Nephron progenitor cell (in vitro differentiated cells): Measurements from ENCODE around the gene HS3ST4.
"Not testable (repeated sequence)": the region's sequence is repeated elsewhere in the genome, so short reads cannot be mapped to it uniquely, and the experiment has no call there.

ENCODE experiments used
- DNase-seq: peaks from one replicate; pipeline ENCODE4 v3.0.0; 2021
- H3K27ac Mint-ChIP-seq: 2 replicates; pipeline ENCODE4 v1.8.0; 2021; ENCODE audit warnings: mild to moderate bottlenecking, moderate library complexity, mixed read lengths
- H3K27me3 Mint-ChIP-seq: 2 replicates; pipeline ENCODE4 v1.8.0; 2021; ENCODE audit warnings: mild to moderate bottlenecking, low read depth, mixed read lengths; ENCODE audit not compliant: poor library complexity
- H3K36me3 Mint-ChIP-seq: 2 replicates; pipeline ENCODE4 v1.8.0; 2021; ENCODE audit warnings: low read depth, mixed read lengths
- H3K4me1 Mint-ChIP-seq: 2 replicates; pipeline ENCODE4 v1.8.0; 2021; ENCODE audit warnings: mixed read lengths
- H3K4me3 Mint-ChIP-seq: 2 replicates; pipeline ENCODE4 v1.8.0; 2021; ENCODE audit warnings: mild to moderate bottlenecking, moderate library complexity, mixed read lengths
- H3K9me3 Mint-ChIP-seq: 2 replicates; pipeline ENCODE4 v1.8.0; 2021; ENCODE audit warnings: mild to moderate bottlenecking, moderate library complexity, mixed read lengths
- CTCF ChIP-seq: fragments of 200-600 bp; sonication (generic); IDR thresholded peaks from 2 replicates; pipeline ENCODE4 v1.5.0; 2021; ENCODE audit warnings: antibody characterized with exemption

The HS3ST4 gene

GRCh38 chr16:26078716-26079355, 387.1 kb downstream of the HS3ST4 start:
- DNase-seq: no peak
- no peak overlapping the region for H3K27ac Mint-ChIP-seq
- H3K36me3 Mint-ChIP-seq: no peaks in the 10 kb centered on the region
- no peak overlapping the region for H3K4me3 Mint-ChIP-seq
- no peak for TF ChIP-seq CTCF
- no peaks in the 10 kb centered on the region for H3K9me3 Mint-ChIP-seq
- H3K4me1 Mint-ChIP-seq: peaks cover 11% of the 10 kb centered on the region
- H3K27me3 Mint-ChIP-seq: peaks cover 5% of the 10 kb centered on the region

GRCh38 chr16:26087091-26087490, 395.3 kb downstream of the HS3ST4 start:
- Mint-ChIP-seq H3K4me1 (peaks cover 22% of the 10 kb centered on the region), H3K4me3 (no peak overlapping the region), H3K36me3 (no peaks in the 10 kb centered on the region), H3K27ac (no peak overlapping the region), H3K9me3 (peaks cover under 1% of the 10 kb centered on the region), H3K27me3 (peaks cover 6% of the 10 kb centered on the region)
- DNase-seq: no peak
- TF ChIP-seq CTCF: no peak

- Mint-ChIP-seq H3K36me3 (peaks cover 4% of the 10 kb centered on the region), H3K9me3 (peaks cover 34% of the 10 kb centered on the region), H3K27me3 (peaks cover 4% of the 10 kb centered on the region), H3K4me3 (no peak overlapping the region), H3K4me1 (peaks cover 17% of the 10 kb centered on the region), H3K27ac (no peak overlapping the region)
- TF ChIP-seq CTCF: no peak
- no peak for DNase-seq
Observed at GRCh38 chr16:26091511-26091910, 399.8 kb downstream of the HS3ST4 start.

- not testable (repeated sequence) for H3K4me3 Mint-ChIP-seq, H3K27me3 Mint-ChIP-seq, DNase-seq, H3K4me1 Mint-ChIP-seq, H3K27ac Mint-ChIP-seq, H3K36me3 Mint-ChIP-seq
- H3K9me3 Mint-ChIP-seq: peaks cover 31% of the 10 kb centered on the region
Observed at GRCh38 chr16:26098206-26098605, 406.4 kb downstream of the HS3ST4 start.

- no peaks in the 10 kb centered on the region for H3K27me3 Mint-ChIP-seq
- no peak for TF ChIP-seq CTCF
- H3K9me3 Mint-ChIP-seq: no peaks in the 10 kb centered on the region
- no peak overlapping the region for H3K27ac Mint-ChIP-seq
- peaks cover 5% of the 10 kb centered on the region for H3K4me1 Mint-ChIP-seq
- no peak for DNase-seq
- H3K4me3 Mint-ChIP-seq: no peak overlapping the region
- H3K36me3 Mint-ChIP-seq: no peaks in the 10 kb centered on the region
Observed at GRCh38 chr16:26102369-26102768, 410.6 kb downstream of the HS3ST4 start.

GRCh38 chr16:26108836-26109505, 417.2 kb downstream of the HS3ST4 start:
- Mint-ChIP-seq H3K4me1 (peaks cover 10% of the 10 kb centered on the region), H3K9me3 (no peaks in the 10 kb centered on the region), H3K4me3 (no peak overlapping the region), H3K27ac (no peak overlapping the region), H3K36me3 (no peaks in the 10 kb centered on the region), H3K27me3 (no peaks in the 10 kb centered on the region)
- no peak for TF ChIP-seq CTCF
- no peak for DNase-seq
